Measurements from ENCODE around the gene PCDH12. TPM values are rescaled to one million over a fixed set of nuclear protein-coding genes. Genes with fewer than 3 reads are reported as not detected.
A peak's percentile ranks its signal among the peaks of the same experiment; 100 is the strongest.

Gene PCDH12
- total RNA-seq (2021; ENCODE audit: unreplicated experiment) (0.02 TPM), Bru-seq, nascent RNA (not detected), BruChase-seq, experiment 1, labeled RNA remaining after a 6-hour chase (percentile 6 among the genes with signal in this experiment), BruChase-seq, experiment 2, labeled RNA remaining after a 2-hour chase (not detected)
- polyA plus RNA-seq (2012), result 0.42 and 0.50 TPM in 2 replicates
- long read RNA-seq, partial matches to known transcripts, result 0 of 1 reads
- long read RNA-seq, other reads (novel, unspliced or antisense), result 1 of 1 reads

DNA sequence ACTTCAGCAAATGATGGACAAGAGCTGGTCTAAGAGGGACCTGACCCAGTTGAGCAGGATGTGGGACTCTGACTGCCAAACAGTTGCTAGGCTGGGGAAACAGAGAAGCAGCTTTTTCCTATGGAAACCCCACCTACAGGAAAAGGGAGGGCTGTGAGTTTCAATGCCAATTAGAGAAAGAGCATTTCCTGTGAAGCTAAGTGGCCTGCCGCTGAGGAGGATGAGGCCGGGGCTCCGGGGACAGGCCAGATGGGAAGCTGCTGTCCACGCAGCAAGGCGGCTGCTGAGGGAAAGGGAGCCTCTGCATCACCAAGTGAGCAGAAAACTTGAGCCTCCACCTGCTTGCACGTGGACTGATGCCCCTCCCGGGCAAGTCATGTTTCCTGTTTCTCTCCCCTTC is at the start of gene PCDH12:
PCDH12 (minus strand) TSS at position 90 of the 400 bp plus-strand sequence. CDS start 351 bp downstream, outside the sequence.
- ChIA-PET CTCF (interaction anchor here (1.0 to 1.2 kb wide), 2 partner anchors 11 to 14 kb away, joined by 3 to 6 read pairs; partner anchors contain the start of gene RNF14), POLR2A (no interaction called here), RAD21 (ENCODE audit: low non-redundant PET in 1 of 2, low total read pairs in 2 of 2, uncharacterized antibody in 2 of 2, unreplicated experiment in 2 of 2) (no interaction called here)
- H3K4me2 ChIP-seq (ENCODE audit: low read length), result no peak within 1 kb of the TSS
- TF ChIP-seq POLR2AphosphoS5 (IDR thresholded peaks at IDR 0.05; ENCODE audit: low read depth, low read length) (no peak), SP1 (IDR thresholded peaks at IDR 0.05; ENCODE audit: low read depth) (no peak), RAD21 (IDR thresholded peaks at IDR 0.05; ENCODE audit: low read depth) (no peak), ELF1 (IDR thresholded peaks at IDR 0.05; ENCODE audit: borderline replicate concordance, low read depth) (no peak), YY1 (IDR thresholded peaks at IDR 0.05; ENCODE audit: extremely low read depth, insufficient replicate concordance, low read depth, low read length) (no peak), SIN3A (IDR thresholded peaks at IDR 0.05; ENCODE audit: low read depth) (no peak), CTCF (IDR thresholded peaks at IDR 0.05 in 2 of 3, conservative IDR thresholded peaks at IDR 0.05 in 1 of 3; ENCODE audit: borderline replicate concordance in 1 of 3, insufficient read depth in 1 of 3, low read depth in 2 of 3, low read length in 2 of 3) (no peak), REST (IDR thresholded peaks at IDR 0.05; ENCODE audit: low read depth) (no peak), ZBTB33 (IDR thresholded peaks at IDR 0.05; ENCODE audit: extremely low read depth, insufficient replicate concordance, low read length) (no peak), TCF7L2 (IDR thresholded peaks at IDR 0.05; ENCODE audit: borderline replicate concordance, extremely low read depth, insufficient read depth, insufficient read length) (no peak), CEBPB (IDR thresholded peaks at IDR 0.05; ENCODE audit: low read depth) (no peak), MAX (IDR thresholded peaks at IDR 0.05) (no peak), SRF (IDR thresholded peaks at IDR 0.05; ENCODE audit: low read depth) (no peak), ZNF274 (IDR thresholded peaks at IDR 0.05; ENCODE audit: low read depth, low read length) (no peak), ATF3 (IDR thresholded peaks at IDR 0.05) (no peak), EZH2phosphoT487 (IDR thresholded peaks at IDR 0.05; ENCODE audit: borderline replicate concordance) (no peak), FOSL1 (IDR thresholded peaks at IDR 0.05; ENCODE audit: low read depth) (no peak)
- intact Hi-C loops (cut with micrococcal nuclease), result no loop called here
- no peaks in the 10 kb centered on the region for H4K20me1 ChIP-seq (ENCODE audit: insufficient read depth)
- no peaks in the 10 kb centered on the region for H3K36me3 ChIP-seq (ENCODE audit: control insufficient read depth in 1 of 2, insufficient read depth in 2 of 2, low read length in 2 of 2)
- no peak for DNase-seq (ENCODE audit: low read depth, low spot score)
- ATAC-seq, result no peak
- no peaks in the 10 kb centered on the region for H3K9me2 ChIP-seq (ENCODE audit: insufficient read depth)
- H2AFZ ChIP-seq (ENCODE audit: low read depth, low read length, poor library complexity, severe bottlenecking), result no peak within 1 kb of the TSS
- H3K4me3 ChIP-seq (replicated peaks in 1 of 2; ENCODE audit: low read depth in 1 of 2, low read length in 2 of 2), result no peak within 1 kb of the TSS
- no peaks in the 10 kb centered on the region for H3K9me3 ChIP-seq (ENCODE audit: control insufficient read depth in 1 of 2, insufficient read depth in 1 of 2, low read depth in 1 of 2, low read length in 2 of 2)
- H3K79me2 ChIP-seq (ENCODE audit: insufficient read depth, low read length), result no peaks in the 10 kb centered on the region
- peaks cover 0 to 10% of the 10 kb centered on the region in 2 experiments; a peak in 1 of 4 replicates for H3K4me1 ChIP-seq (ENCODE audit: control insufficient read depth in 1 of 2, insufficient read depth in 2 of 2, low read length in 2 of 2)
- no TSS peak for BruUV-seq (replicated peaks)
- H3K27ac ChIP-seq (ENCODE audit: low read depth, low read length), result no peak within 1 kb of the TSS
- no peak within 1 kb of the TSS for H3K9ac ChIP-seq (ENCODE audit: low read length)
- no peaks in the 10 kb centered on the region for H3K27me3 ChIP-seq (ENCODE audit: insufficient read depth, low read length)

All from HCT116 (cell line).